ENCODE data around the gene SNAPC2.

Gene SNAPC2

GRCh38 chr19:7919610-7920518 lies at the start of gene SNAPC2:
Gene SNAPC2, plus strand, starts transcription at chr19:7920338. Its CDS starts 29 bp downstream, at chr19:7920367.
- DNase-seq: peak; percentile 72 to 92

- peak in 1 of 2 donors; percentile 36 for DNase-seq
Measured at GRCh38 chr19:7870571-7871436, 49.3 kb upstream of the SNAPC2 start.

DNA sequence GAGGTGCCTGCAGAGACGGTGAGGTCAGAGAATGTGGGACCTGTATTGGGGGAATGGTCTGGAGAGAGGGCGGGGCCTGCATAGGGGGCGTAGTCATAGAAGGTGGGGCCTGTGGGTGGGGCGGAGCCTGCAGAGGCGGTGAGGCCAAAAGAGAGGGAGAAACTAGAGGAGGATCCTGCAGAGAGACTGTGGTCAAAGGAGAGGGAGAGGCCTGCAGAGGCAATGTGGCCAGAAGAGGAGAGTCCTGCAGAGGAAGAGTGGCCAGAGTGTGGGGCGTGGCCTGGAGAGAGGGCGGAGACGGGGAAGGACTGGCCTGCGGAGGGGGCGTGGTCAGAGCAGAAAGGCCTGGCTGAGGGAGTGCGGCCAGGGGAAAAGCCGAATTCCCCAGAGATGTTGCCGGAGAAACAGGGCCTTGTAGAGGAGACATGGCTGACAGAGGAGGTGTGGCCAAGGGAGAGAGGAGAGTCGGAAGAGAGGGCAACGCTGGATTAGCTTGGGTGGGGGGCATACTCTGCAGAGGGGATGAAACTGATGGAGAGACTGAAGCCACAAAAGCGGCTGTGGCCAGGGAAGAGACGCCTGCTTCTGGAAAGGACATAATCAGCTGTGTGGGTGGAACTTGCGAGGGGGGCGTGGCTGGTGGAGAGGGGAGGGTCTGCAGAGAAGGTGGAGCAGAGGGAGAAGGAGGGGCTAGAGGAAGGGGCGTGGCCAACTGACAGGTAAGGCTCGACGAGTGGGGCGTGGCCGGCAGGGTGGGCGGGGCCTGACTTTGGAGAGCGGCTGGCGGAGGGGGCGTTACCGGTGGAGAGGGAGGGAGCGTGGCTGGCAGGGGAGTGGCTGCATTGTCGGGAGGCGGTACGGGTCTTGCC lies 48.5 kb upstream of the SNAPC2 start:
- peak; percentile 57 to 60 for DNase-seq

DNA sequence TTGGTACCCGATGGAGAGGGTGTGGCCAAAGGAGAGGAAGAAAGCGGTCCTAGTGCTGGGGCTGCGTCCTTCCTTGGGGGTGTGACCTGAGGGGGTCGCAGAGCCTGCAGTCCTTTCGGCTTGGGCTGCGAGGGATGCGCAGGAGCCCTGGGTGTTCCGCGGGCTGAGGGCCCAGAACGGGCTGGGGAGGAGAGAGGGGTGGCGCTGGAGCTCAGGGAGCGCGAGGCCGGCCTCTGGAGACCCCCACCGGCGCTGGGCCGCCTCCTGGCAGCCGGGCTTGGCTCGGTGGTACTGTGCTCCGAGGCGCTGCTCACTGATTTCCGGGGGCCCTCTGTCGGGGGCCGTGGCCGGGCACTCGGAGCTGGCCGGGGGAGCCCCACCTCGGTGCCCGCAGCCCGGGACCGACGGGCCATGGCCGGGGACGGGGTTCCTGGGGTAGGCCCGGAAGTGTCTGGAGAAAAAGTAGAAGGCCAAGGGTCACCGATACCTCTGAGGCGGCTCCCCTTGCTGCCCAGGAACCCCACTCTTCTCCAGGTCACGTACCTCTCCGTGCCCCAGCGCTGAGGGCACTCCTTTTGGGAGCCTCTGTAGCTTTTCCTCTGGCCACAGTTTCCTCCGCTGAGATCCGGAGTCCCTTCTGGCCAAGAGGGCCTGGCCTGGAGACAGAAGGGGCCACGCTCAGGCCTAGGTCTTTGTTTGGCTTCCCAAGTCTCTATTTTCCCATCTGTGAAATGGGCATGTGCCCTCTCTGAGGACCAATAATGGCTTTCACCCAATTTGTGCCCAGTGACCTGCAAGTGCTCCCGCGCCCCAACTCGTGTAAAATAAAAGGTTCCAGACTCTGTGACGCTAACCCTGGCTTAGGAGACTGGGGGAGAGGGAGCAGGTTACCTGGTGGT lies 47.6 kb upstream of the SNAPC2 start:
- DNase-seq: no peak

DNA sequence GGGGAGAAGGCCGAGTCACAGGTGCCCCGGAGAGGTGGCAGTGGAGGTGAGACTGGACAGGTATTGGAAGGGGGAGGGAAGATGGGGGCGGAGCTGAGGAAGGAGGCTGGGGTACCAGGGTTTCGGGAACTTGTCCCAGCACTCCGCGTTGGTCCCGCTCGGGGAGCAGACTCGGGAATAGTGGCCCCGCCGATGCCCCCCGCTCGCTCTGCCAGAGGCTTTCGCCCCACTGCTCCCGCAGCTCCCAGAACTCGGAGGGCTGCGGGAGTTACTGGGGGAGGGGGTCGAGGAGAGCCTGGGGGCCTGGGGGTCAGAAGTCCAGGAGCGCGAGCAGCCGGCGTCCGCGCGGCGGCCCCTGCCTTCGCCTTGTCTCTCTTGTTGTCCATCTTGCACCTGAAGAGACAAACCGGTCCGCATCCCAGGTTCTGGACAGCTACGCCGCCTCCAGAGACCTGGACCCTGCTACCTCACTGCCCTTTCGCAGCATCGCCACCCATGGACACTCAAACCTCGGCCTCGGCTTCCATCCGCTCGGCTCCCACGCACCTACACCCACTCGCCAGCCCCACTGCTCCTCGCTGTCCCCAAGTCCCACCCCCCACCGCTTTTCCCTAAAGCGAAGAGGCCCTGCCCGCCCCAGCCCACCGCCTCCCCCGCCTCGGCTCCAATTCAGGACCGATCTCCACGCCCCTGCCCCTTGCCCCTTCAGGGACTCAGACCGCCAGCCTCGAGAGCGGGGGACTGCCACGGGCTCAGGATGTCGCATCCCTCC lies 46.6 kb upstream of the SNAPC2 start:
- no peak for DNase-seq

DNA sequence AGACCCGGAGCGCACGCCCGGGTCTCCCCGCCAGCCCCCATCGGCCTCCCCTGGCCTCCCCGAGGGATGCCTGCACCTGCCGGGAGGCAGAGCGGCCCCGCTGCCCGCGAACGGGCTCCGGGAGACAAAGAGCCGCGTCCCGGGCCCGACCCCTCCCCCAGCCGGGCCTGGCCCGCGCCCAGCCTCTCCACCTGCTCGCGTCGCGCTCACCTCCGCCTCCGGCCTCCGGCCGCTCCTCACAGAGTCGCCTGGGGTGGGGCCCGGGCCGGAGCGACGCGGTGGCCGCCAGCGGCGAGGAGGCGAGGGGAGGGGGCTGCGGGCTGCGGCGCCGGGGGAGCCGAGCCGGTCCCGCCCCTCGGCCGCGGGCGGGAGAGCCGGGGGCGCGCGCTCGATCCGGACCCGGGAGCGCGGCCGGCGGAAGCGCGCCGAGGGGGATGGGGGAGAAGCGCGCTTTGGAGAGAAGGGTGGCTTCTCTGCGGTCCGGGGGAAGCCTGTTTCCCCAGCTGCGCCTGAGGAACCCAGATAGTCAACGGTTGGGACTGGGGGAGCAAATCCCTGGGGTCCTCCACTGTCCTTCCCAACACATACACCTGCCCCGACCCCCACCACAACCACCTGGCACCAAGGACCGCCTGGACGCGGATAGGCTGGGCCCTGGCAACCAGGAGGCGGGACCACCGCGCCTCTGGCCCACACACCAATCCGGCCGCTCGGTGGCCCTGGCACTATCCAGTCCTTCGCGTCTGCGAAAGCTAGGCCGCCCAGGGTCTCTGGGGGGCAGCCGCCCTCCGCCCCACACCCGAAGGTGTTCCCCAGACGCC lies 45.9 kb upstream of the SNAPC2 start, which contains the start of gene PRR36:
PRR36 (minus strand) TSS at position 315 of the 821 bp plus-strand sequence. CDS start 701 bp downstream, outside the sequence.
- peak; percentile 25 to 45 for DNase-seq

- no peak for DNase-seq
Measured at GRCh38 chr19:7874897-7875273, 45.3 kb upstream of the SNAPC2 start.

GRCh38 chr19:7877249-7877836 lies 42.8 kb upstream of the SNAPC2 start:
- no peak for DNase-seq

- DNase-seq: no peak
Measured at GRCh38 chr19:7879111-7879807, 40.9 kb upstream of the SNAPC2 start.

GRCh38 chr19:7879836-7880235 lies 40.3 kb upstream of the SNAPC2 start:
- DNase-seq: no peak

GRCh38 chr19:7881910-7882309 lies 38.2 kb upstream of the SNAPC2 start:
- DNase-seq: no peak

- no peak for DNase-seq
Measured at GRCh38 chr19:7883105-7883504, 37.0 kb upstream of the SNAPC2 start.

DNA sequence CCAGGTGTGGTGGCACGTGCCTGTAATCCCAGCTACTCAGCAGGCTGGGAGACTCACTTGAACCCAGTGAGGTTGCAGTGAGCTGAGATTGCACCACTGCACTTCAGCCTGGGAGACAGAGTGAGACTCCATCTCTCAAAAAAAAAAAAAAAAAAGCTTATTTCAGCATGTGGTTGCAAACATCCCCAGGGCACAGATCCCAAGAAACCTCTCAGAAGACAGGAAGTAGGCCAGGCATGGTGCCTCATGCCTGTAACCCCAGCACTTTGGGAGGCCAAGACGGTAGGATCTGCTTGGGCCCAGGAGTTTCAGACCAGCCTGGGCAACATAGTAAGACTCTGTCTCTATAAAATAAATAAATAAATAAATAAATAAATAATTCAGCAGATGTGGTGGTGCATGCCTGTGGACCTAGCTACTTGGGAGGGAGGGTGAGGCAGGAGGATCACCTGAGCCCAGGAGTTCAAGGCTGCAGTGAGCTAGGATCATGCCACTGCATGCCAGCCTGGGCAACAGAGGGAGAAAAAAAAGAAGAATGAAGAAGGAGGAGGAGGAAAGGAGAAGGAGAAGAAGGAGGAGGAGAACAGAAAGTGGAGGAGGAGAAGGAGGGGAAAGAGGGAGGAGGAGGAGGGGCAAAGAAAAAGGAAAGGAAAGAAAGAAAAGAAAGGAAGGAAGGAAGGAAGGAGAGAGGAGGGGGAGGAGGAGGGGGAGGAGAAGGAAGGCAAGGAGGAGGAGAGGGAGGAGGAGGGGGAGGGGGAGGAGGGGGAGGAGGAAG lies 36.2 kb upstream of the SNAPC2 start:
- no peak for DNase-seq

- DNase-seq: no peak
Measured at GRCh38 chr19:7885818-7886217, 34.3 kb upstream of the SNAPC2 start.

DNA sequence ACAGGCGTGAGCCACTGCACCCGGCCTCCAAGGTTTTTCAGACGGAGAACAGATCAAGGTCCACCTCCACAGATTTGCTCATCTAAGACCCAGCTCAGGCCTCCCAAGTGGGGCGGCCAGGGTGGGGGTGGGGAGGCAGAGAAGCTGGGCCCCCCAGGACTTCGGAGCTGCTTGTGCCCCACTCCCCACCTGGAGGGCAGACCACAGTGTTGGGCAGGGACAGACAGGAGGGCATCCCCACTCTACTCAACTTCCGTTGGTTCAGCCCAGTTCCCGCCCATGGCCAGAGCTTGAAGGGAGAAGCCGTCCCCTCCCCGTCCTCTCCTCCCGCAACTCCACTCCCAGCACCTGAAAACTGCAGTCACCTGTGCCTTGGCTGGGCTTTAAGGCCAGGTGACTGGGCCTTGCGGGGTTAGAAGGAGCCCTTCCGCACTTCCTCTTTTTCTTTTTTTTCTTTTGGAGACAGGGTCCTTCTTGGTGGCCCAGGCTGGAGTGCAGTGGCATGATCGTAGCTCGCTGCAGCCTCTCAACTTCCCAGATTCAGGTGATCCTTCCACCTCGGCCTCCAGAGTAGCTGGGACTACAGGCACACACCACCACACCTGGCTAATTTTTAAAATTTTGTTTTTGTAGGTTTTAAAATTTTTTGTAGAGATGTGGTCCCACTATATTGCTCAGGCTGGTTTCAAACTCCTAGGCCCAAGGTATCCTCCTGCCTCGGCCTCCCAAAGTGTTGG lies 32.6 kb upstream of the SNAPC2 start:
- DNase-seq: no peak

GRCh38 chr19:7888145-7888825 lies 31.9 kb upstream of the SNAPC2 start, which contains the start of gene LRRC8E:
Gene LRRC8E, plus strand, starts transcription at chr19:7888510. Its CDS starts 7,094 bp downstream, at chr19:7895604.
- no peak for DNase-seq

All from hippocampal formation (tissue), 2 donors.